ENCODE measurements around the gene EGFL7.

The EGFL7 gene

GRCh38 chr9:136644593-136645351 is 17.9 kb upstream of the EGFL7 start:
- DNase-seq (ENCODE audit: low read depth): peak; percentile 46

DNA sequence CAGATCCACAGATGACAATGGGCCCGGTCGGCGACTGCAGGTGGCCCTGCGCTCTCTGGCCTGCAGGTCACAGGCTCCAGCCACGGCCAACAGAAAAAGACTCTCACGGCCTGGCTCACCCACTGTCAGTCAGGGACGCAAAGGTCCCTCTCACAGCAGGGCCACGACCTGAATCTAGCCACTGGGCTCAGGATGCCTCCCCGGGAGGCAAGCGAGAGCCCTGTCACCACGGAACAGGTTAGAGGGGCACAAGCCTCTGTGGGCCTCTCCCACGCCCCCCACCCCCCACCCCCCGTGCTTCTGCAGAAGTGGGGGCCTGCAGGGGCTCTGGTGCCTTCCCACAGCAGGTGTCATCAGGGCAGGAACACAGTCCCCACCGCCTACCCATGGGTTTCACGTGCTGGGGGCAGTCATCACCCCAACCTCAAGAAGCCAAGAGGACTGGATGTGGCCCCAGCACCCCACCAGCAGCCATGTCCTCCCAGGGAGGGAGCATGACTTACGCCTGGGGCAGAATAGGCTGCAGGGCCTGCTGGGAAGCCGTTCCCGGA is 17.3 kb upstream of the EGFL7 start:
- DNase-seq (ENCODE audit: low read depth): no peak

DNA sequence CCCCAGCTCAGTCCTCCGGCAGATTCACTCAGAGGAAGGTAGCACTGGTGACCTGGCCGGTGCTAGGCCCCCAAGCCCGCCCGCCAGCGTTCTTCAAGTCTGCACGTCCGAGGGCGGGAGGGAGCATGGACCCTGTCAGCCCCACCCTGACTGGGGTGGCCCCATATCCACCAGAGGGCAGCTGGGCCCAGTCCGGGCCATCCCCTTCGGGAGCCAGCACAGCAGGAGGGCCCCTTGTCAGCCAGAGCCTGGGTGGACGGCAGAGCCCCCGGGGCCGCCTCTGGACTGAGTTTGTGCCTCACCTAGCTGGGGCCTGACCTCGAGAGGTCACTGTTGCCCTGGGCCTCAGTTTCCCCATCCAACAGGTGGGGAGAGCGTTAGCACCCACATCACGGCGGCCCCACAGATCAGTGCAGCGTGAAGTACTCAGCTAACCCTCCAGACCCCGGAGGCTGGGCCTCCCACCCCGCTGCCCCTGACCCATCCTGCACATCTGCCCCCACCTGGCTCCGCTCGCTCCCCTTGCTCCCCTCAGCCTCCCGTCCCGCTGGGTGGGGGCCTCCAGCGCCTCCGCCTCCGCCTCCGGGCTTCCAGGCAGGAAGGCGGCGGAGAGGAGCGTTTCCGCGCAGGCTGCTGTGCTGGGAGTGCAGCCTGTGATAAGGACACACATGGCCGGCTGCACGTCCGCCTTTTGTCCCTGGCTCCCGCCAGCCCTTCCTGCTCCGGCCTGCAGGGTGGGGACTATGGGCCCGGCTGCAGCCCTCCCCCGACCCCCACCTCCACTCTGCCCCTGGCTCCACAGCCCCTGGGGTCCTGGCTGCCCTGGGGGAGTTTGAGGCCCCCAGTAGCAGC is 16.6 kb upstream of the EGFL7 start:
- DNase-seq (ENCODE audit: low read depth): no peak

- DNase-seq (ENCODE audit: low read depth): no peak
These were observed 15.6 kb upstream of the EGFL7 start for GRCh38 chr9:136646827-136647711.

GRCh38 chr9:136648751-136649150 is 14.0 kb upstream of the EGFL7 start:
- DNase-seq (ENCODE audit: low read depth): no peak

DNA sequence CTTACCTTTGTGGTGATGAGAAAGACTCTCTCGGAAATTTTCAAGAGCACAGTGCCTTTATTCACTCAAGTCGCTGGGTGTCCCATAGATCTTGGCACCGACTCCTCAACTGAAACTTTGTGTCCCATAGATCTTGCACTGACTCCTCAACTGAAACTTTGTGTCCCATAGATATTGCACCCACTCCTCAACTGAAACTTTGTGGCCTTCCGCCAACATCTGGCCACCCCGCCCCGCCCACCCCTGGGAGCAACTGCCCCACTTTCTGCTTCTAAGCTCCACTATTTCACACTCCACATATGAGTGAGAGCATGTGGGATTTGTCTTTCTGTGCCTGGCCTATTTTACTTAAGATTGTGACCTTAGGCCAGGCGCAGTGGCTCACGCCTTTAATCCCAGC is 12.7 kb upstream of the EGFL7 start:
- DNase-seq (ENCODE audit: low read depth): no peak

GRCh38 chr9:136650648-136651047 is 12.1 kb upstream of the EGFL7 start:
- DNase-seq (ENCODE audit: low read depth): no peak

- no peak for DNase-seq (ENCODE audit: low read depth)
These were observed 10.9 kb upstream of the EGFL7 start for GRCh38 chr9:136651860-136652259.

DNA sequence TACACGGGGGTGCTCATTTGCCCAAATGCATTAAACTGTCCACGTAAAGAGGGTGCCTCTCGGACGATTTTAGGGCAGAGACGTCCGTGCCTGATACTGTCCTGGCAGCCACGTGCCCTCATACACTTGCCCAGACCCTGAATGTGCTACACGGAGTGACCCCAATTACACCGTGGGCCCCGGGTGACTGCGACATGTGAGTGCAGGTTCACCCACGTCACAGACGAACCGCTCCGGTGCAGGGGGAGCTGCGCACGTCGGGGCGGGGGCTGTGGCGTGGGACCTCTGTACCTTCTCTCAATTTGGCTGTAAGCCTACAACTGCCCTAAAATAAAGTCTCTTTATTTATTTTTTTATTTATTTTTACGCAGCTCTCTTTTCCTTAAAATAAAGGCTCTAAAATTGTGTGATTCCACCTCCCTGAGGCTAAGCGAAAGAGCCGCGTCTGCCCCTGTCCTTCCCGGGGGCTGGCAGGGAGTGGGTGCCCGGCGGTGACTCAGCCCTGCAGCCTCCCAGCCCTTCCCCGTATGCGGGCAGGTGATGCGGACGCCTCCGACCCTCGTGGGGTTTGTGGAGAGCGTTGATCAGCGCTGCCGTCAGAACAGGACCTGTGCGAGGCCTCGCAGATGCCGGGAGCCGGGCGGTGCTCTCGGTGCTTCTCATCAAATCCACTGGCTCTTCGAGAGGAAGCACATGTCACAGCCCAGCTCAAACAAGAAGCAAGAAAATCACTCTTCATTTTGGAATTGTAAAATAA is 9.2 kb upstream of the EGFL7 start:
- no peak for DNase-seq (ENCODE audit: low read depth)

DNA sequence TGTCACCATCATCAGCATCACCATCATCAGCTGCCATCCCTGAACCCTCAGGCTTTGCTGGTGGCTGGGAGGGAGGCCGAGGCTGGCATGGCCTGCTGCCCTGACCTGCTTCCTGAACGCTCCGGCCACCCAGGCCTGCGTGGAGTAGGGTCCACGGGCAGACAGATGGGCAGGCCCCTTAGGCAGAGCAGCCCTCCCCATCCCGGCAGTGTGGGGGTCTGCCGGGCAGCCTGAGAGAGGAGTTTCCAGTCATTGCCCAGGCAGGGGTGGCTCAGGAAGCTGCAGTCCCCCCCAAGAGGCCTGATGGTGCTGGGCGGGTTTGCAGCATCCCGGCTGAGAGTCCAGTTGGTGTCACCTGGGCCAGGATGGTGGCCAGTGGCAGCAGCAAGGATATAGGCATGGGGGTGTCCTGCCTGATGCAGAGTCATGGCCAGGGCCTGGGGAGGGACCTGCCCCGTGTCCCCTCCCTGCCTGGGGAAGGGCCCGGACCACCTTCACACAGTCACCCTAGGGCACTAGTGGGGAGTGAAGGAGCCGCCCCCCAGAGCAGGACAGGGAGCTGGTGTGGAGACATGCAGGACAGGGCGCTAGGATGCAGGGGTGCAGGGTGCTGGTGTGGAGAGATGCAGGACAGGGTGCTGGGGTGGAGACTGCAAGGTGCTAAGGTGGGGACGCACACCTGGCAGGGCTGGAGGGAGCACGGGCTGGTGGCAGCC is 7.7 kb upstream of the EGFL7 start:
- no peak for DNase-seq (ENCODE audit: low read depth)

- peak; percentile 36 for DNase-seq (ENCODE audit: low read depth)
These were observed 7.1 kb upstream of the EGFL7 start for GRCh38 chr9:136655536-136656182.

- DNase-seq (ENCODE audit: low read depth): no peak
These were observed 6.5 kb upstream of the EGFL7 start for GRCh38 chr9:136656183-136656738.

GRCh38 chr9:136656795-136657611 is 5.7 kb upstream of the EGFL7 start:
- DNase-seq (ENCODE audit: low read depth): no peak

- no peak for DNase-seq (ENCODE audit: low read depth)
These were observed 4.5 kb upstream of the EGFL7 start for GRCh38 chr9:136657974-136658848.

GRCh38 chr9:136658849-136659535 is 3.7 kb upstream of the EGFL7 start:
- DNase-seq (ENCODE audit: low read depth): no peak

DNA sequence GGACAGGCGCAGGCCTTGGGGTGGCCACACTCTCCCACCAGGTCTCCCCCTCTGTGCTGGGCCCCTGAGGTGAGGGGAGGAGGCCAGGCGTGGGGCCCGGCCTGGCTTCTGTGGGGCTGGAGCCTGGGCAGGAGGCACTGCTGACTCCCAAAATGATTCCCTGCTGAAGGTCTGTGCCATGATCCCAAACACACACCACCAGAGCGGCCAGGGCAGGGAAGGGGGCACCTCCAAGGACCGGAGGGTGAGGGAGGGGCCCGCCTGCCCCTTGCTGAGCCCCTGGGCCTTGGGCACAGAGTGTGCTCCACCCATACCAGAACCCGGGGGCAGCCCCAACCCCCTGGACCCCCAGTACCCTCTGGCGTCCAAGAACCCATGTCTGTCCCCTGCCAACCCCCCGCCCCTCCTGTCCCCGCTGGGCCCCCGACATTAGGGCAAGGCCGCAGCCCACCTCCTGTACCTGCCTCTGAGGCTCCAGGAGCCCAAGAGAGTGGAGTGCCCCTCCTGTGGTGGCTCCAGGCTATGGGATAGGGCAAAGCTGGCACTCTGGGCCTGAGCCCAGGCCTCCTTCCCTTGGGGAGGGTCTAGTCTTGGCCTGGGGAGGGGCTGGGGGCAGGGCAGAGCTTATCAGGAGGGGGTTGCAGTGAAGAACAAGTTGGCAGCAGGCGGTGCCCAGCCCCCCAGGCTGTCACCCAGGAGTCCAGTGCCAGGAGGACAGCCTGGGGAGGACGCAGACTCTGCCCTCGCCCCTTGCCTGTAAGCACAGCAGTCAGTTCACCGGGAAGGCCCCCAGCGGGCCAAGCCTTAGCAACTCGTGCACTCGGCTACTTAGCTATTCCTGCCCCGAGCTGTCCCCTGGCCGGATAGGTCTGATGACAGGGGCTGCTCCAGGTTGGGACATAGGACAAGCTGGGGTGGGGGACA is 2.6 kb upstream of the EGFL7 start:
- no peak for DNase-seq (ENCODE audit: low read depth)

Measured in ELR (cell line).